GM18517 (cell line): ENCODE data around the gene TANGO6.

Experiments
- ATAC-seq: cut with Tn5 transposase; IDR thresholded peaks from one replicate; pipeline ENCODE4 v1.9.1; 2021; ENCODE audit warnings: mild to moderate bottlenecking, moderate library complexity; ENCODE audit not compliant: unreplicated experiment

The TANGO6 gene

DNA sequence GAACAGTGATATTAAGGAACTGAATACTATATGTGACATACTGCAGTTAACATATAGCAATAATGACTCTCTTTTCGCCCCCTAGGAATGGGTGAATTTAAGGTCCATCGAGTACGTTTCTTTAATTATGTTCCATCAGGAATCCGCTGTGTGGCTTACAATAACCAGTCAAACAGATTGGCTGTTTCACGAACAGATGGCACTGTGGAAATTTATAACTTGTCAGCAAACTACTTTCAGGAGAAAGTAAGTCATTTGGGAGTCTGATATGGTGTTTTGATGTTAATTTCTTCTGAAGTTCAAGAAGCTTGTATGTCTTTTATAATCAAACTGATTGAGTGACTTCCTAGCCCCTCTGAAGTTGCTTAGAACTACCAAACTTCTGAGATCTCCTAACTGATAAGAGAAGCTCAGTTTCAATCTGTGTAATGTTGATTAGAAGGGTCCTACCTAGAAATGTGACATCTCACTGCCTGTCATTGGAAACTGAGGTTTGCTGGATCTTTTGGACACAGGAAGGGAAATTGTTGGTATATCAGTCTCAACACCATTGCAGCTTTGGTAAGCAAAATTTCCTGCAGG lies 290.1 kb downstream of the TANGO6 start:
- no peak for ATAC-seq
